Subcutaneous adipose tissue (tissue), 4 donors: ENCODE data around the gene KBTBD7. TPM values are rescaled to one million over a fixed set of nuclear protein-coding genes. Genes with fewer than 3 reads are reported as not detected.

ENCODE experiments used
- total RNA-seq, 4 donors: library from RNA; depleted of rRNA; stranded (reverse); fragments of >200 nt; gene quantifications; one replicate each; pipeline ENCODE4 v1.1.0, GENCODE V29; 2016
- TF ChIP-seq, protein P1 (sequence below): fragments of 450-650 bp; IDR thresholded peaks from one replicate; pipeline ENCODE4 v1.5.1; 2016; ENCODE audit warnings: low read depth, mild to moderate bottlenecking, control low read depth, antibody characterized with exemption, moderate library complexity

Gene KBTBD7, protein sequence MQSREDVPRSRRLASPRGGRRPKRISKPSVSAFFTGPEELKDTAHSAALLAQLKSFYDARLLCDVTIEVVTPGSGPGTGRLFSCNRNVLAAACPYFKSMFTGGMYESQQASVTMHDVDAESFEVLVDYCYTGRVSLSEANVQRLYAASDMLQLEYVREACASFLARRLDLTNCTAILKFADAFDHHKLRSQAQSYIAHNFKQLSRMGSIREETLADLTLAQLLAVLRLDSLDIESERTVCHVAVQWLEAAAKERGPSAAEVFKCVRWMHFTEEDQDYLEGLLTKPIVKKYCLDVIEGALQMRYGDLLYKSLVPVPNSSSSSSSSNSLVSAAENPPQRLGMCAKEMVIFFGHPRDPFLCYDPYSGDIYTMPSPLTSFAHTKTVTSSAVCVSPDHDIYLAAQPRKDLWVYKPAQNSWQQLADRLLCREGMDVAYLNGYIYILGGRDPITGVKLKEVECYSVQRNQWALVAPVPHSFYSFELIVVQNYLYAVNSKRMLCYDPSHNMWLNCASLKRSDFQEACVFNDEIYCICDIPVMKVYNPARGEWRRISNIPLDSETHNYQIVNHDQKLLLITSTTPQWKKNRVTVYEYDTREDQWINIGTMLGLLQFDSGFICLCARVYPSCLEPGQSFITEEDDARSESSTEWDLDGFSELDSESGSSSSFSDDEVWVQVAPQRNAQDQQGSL
- total RNA-seq: 1 to 10 TPM; 5.8 to 7.0 (median 6.2) TPM

DNA sequence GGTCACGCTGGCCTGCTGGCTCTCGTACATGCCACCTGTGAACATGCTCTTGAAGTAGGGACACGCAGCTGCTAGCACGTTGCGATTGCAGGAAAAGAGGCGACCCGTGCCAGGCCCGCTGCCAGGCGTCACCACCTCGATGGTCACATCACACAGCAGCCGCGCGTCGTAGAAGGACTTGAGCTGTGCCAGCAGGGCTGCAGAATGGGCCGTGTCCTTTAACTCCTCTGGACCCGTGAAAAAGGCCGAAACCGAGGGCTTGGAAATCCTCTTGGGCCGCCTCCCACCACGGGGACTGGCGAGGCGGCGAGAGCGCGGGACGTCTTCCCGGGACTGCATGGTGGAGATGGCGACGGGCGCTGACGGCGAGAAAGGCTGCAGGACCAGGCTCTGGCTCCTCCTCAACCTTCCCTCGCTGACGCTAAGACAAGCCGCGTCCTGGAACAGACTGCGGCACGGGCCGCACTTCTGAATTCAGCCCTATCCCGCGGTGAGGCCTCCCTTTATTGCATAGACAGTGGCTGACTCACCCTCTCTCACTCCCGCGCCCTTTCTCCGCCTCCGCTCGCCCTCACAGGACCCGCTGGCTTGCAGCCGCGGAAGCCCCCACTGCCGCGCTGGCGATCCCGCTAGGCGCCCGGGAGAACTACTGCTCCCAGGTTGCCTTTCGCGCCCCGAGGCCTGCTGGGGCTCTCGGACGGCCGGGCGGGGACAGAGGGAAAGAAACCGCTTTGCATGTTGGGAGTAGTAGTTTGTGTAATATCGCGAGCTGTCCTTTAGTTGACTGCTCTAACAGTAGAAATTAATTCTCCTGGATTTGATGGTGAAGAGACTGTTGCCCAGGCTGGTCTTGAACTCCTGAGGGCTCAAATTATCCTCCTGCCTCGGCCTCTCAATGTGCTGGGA lies at the start of gene KBTBD7:
TSS of gene KBTBD7 (minus strand) at position 651 of the 906 bp plus-strand sequence. CDS start at position 339, 312 bp downstream.
- TF ChIP-seq, protein P1, sequence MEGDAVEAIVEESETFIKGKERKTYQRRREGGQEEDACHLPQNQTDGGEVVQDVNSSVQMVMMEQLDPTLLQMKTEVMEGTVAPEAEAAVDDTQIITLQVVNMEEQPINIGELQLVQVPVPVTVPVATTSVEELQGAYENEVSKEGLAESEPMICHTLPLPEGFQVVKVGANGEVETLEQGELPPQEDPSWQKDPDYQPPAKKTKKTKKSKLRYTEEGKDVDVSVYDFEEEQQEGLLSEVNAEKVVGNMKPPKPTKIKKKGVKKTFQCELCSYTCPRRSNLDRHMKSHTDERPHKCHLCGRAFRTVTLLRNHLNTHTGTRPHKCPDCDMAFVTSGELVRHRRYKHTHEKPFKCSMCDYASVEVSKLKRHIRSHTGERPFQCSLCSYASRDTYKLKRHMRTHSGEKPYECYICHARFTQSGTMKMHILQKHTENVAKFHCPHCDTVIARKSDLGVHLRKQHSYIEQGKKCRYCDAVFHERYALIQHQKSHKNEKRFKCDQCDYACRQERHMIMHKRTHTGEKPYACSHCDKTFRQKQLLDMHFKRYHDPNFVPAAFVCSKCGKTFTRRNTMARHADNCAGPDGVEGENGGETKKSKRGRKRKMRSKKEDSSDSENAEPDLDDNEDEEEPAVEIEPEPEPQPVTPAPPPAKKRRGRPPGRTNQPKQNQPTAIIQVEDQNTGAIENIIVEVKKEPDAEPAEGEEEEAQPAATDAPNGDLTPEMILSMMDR: no peak

GRCh38 chr13:41241626-41242025 lies 47.3 kb upstream of the KBTBD7 start:
- TF ChIP-seq, protein P1: no peak

DNA sequence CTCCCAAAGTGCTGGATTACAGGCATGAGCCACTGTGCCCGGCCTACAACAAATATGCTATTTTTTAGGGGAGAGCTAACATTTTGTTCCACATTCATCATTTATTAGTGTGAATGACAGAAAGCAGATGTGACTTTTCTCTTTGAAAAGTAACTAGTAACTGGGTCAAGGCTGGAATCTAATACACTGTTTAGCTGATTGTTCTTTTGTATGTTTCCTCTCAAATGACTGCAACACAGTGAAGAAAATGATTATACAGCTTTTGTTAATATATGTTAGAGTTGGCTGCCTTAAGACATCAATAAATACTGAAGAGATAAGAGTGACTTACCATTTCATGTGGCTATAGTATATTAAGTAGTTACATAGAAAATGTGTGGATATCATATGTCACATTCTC lies 42.0 kb upstream of the KBTBD7 start:
- TF ChIP-seq, protein P1: no peak

DNA sequence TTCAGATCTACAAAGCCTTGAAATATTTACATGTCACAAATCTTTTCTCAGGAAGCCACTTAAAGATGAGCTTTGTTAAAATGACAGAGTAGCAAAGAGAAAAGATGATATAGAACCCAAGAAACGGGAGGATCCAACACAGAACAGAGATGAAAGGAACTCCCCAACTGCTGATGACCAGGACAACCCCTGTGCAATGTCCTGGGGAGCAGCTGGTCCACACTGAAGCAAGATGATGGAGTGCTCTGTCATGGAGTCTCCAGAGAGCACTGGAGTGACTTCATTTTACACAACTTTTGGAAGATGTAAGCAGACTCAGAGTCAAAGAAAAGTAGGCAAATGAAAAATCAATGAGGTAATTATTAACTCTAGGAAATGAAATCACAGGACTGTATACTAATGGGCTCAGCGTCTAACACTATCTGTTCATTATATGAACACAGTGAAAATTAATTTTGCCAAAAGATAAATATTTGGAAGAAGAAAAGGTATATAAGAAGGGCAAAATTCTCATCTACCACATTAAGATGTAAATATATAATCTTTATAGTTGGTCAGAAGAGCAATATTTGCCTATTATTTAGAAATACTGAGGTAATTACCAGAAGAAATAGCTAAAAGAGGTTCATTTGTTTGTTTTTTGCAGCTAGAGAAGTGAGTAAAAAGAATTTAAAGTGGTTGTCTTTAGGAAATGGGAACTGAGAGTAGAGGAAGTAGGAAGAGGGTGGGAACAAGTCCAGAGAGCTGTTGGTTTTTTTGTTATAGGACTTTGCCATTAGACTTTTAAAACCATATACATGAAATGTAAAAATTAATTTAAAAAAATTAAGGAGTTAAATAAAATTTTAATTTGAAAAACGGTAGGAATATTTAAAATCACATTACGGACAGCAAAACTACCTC lies 38.5 kb upstream of the KBTBD7 start:
- TF ChIP-seq, protein P1: no peak

GRCh38 chr13:41231786-41232185 lies 37.4 kb upstream of the KBTBD7 start:
- TF ChIP-seq, protein P1: no peak

DNA sequence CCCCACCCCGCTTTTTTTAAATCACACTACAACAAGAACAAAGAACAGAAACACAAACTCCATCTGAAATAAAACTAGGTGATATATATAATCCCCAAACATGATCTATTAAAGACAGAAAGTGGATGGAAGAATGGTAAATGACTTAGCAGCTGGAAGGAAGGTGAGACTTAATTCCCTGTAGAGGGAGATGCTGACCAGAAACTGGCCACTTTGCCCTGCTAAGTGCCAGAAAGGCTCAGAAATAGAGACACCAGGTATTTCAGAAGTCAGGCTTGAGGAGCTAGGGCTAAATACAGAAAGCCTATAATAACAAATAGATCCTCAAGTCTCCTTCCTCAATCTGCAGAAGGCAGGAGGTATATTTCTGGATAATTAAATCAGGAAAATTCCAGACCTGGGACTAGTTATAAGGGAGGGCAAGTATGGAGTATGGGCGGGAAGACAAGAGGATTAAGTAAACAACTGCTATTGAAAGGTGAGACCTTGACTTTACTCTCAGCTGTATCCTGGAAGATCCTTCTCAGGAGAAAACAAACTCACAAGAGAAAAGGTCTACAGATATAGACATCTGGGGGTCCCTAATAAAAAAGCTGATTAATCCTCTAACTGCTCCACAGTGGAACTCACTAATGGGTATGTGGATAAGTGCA lies 36.8 kb upstream of the KBTBD7 start:
- TF ChIP-seq, protein P1: no peak
